Kidney epithelial cell (primary cell): ENCODE data around the gene GRAP2. TPM values are rescaled to one million over a fixed set of nuclear protein-coding genes. Genes with fewer than 3 reads are reported as not detected.

Experiments
- DNase-seq: peaks from one replicate; pipeline ENCODE4 v3.0.0-alpha.2; 2010; ENCODE audit warnings: low read depth
- H3K27me3 ChIP-seq: 2 replicates; pipeline ENCODE4 v1.6.0; 2011; ENCODE audit warnings: low read length; ENCODE audit not compliant: control insufficient read depth, insufficient read depth
- H3K36me3 ChIP-seq: 2 replicates; pipeline ENCODE4 v1.5.1; 2011; ENCODE audit warnings: low read length; ENCODE audit not compliant: control insufficient read depth, insufficient read depth
- H3K4me3 ChIP-seq: 2 replicates; pipeline ENCODE4 v1.5.1; 2011; ENCODE audit warnings: low read depth, mild to moderate bottlenecking, control low read depth, low read length
- CTCF ChIP-seq: IDR thresholded peaks from 2 replicates; pipeline ENCODE4 v1.5.1; 2011; ENCODE audit warnings: mild to moderate bottlenecking, moderate library complexity, low read length, control low read depth, inconsistent platforms; ENCODE audit not compliant: insufficient read depth, poor library complexity, severe bottlenecking
- total RNA-seq: library from RNA; depleted of rRNA; stranded (reverse); fragments of >200 nt; gene quantifications from 2 replicates; pipeline ENCODE4 v1.2.3, GENCODE V29; 2015

The GRAP2 gene
- total RNA-seq, 1 donor from 2014 or later, result not detected

DNA sequence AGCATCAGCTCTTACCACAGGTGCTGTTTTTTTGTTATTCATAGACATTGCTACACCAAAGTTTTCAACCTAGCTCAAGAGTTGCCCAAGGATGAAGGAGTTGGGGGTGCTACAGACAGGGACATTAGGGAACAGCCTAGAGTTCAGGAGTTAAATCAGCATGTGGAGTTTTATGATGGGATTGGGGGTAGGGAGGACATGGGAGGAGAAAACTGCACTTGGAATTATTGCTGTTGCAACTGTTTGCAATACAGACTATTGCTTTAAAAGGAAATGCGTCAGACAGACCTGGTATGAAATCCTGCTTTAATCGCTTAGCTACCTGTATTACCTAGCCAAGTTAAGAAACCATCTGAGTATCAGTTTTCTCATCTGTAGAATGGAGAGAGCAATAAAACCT, 65.6 kb downstream of the GRAP2 start:
- DNase-seq, result no peak
- TF ChIP-seq CTCF, result no peak
- H3K27me3 ChIP-seq, result no peaks in the 10 kb centered on the region
- H3K4me3 ChIP-seq, result no peak overlapping the region
- H3K36me3 ChIP-seq, result no peaks in the 10 kb centered on the region

DNA sequence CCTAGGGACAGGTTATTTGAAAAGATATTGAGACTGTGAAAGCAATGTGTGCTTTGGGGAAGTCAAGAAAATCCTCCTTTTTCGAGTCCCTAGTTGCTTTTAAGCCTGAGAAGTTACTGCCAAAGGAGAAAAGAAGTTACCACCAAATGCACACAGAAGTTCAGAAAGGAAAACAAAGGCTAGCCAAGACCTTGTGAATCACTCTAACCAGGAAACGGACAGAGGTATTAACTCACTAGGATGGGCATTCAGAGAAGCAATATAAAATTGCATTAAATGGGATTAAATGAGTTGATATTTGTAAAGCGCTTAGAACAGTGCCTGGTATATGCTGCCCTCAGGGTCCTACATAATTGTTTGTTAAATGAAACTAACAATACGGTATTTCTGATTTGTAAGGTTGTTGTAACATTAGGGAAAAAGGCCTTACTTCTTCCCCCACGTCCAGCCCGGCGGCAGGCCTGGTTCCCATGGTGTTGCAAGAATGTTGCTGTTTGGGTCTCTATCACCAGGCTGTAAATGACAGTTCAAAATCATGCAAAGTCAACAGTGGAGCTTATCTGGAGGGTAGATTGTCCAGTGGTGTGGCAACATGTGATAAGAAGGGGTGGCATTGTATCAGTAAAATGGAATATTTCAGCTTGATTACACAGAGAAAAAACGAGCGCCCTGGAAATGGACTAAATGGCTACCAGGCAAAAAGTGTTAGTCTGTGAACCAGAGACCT, 66.4 kb downstream of the GRAP2 start:
- DNase-seq, result no peak
- Histone ChIP-seq H3K36me3 (no peaks in the 10 kb centered on the region), H3K4me3 (no peak overlapping the region), H3K27me3 (peaks cover 2% of the 10 kb centered on the region)
- no peak for TF ChIP-seq CTCF

- DNase-seq, result no peak
- no peak for TF ChIP-seq CTCF
- Histone ChIP-seq H3K4me3 (no peak overlapping the region), H3K36me3 (no peaks in the 10 kb centered on the region), H3K27me3 (peaks cover 10% of the 10 kb centered on the region)
These were observed 67.4 kb downstream of the GRAP2 start for GRCh38 chr22:39967996-39968972.

GRCh38 chr22:39970742-39971141, 69.9 kb downstream of the GRAP2 start:
- peaks cover 14% of the 10 kb centered on the region for H3K27me3 ChIP-seq
- no peak for DNase-seq
- H3K36me3 ChIP-seq, result no peaks in the 10 kb centered on the region
- no peak overlapping the region for H3K4me3 ChIP-seq
- no peak for TF ChIP-seq CTCF

- DNase-seq, result no peak
- Histone ChIP-seq H3K36me3 (no peaks in the 10 kb centered on the region), H3K4me3 (no peak overlapping the region), H3K27me3 (peaks cover 20% of the 10 kb centered on the region)
- TF ChIP-seq CTCF, result no peak
These were observed 71.8 kb downstream of the GRAP2 start for GRCh38 chr22:39972641-39973040.
